ENCODE data around the gene NFIX.

DNA sequence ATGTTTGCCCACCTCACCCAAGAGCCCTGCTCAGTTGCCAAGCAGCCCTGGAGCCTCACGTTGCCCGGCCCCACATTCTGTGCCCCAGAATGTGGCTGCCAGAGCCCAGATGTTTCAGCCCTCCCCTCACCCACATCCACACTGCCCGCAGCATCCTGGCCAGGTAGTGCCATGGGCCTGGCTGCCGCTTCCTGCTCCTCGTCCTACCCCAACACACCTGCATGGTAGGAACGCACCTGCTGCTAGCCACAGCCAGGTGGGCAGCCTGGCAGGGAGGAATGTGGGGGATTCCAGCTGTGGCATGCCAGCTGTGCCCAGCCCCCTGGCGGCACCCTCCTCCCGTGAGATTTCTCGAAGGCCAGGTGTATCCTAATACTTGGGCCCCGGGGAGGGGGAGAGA is 7.5 kb upstream of the NFIX start:
- TF ChIP-seq, protein P1, sequence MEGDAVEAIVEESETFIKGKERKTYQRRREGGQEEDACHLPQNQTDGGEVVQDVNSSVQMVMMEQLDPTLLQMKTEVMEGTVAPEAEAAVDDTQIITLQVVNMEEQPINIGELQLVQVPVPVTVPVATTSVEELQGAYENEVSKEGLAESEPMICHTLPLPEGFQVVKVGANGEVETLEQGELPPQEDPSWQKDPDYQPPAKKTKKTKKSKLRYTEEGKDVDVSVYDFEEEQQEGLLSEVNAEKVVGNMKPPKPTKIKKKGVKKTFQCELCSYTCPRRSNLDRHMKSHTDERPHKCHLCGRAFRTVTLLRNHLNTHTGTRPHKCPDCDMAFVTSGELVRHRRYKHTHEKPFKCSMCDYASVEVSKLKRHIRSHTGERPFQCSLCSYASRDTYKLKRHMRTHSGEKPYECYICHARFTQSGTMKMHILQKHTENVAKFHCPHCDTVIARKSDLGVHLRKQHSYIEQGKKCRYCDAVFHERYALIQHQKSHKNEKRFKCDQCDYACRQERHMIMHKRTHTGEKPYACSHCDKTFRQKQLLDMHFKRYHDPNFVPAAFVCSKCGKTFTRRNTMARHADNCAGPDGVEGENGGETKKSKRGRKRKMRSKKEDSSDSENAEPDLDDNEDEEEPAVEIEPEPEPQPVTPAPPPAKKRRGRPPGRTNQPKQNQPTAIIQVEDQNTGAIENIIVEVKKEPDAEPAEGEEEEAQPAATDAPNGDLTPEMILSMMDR (IDR thresholded peaks at IDR 0.05), result no peak
- TF ChIP-seq POLR2A (IDR thresholded peaks at IDR 0.05), result no peak

Measured in adrenal gland (tissue), 5 donors.